Chondrocyte (in vitro differentiated cells): ENCODE results near the gene CSNK1G1. TPM values are rescaled to one million over a fixed set of nuclear protein-coding genes. Genes with fewer than 3 reads are reported as not detected.
"Not testable (repeated sequence)": the region's sequence is repeated elsewhere in the genome, so short reads cannot be mapped to it uniquely, and the experiment has no call there.

Source experiments
- DNase-seq: peaks from one replicate; pipeline ENCODE4 v3.0.0; 2021; ENCODE audit warnings: mixed read lengths, low spot score
- H3K27ac Mint-ChIP-seq: one replicate; pipeline ENCODE4 v1.8.0; 2021; ENCODE audit warnings: mild to moderate bottlenecking, moderate library complexity, mixed read lengths; ENCODE audit not compliant: unreplicated experiment
- H3K27me3 Mint-ChIP-seq: 2 replicates; pipeline ENCODE4 v1.8.0; 2021; ENCODE audit warnings: low read depth, mixed read lengths
- H3K36me3 Mint-ChIP-seq: 2 replicates; pipeline ENCODE4 v1.8.0; 2021; ENCODE audit warnings: low read depth, mixed read lengths
- H3K4me1 Mint-ChIP-seq: 2 replicates; pipeline ENCODE4 v1.8.0; 2021; ENCODE audit warnings: low read depth, mild to moderate bottlenecking, mixed read lengths
- H3K4me3 Mint-ChIP-seq: one replicate; pipeline ENCODE4 v1.8.0; 2021; ENCODE audit warnings: mild to moderate bottlenecking, moderate library complexity, mixed read lengths; ENCODE audit not compliant: unreplicated experiment
- H3K9me3 Mint-ChIP-seq: 2 replicates; pipeline ENCODE4 v1.8.0; 2021; ENCODE audit warnings: low read depth, mixed read lengths
- total RNA-seq: library from RNA; stranded (reverse); gene quantifications from 3 replicates; pipeline ENCODE4 v1.2.1, GENCODE V29; 2021
- TF ChIP-seq, protein P1 (sequence below): fragments of 200-600 bp; sonication (generic); IDR thresholded peaks from 2 replicates; pipeline ENCODE4 v1.5.0; 2021; ENCODE audit warnings: antibody characterized with exemption, mild to moderate bottlenecking, moderate library complexity

Gene CSNK1G1
- total RNA-seq, 1 donor from 2014 or later: 20.1 TPM

DNA sequence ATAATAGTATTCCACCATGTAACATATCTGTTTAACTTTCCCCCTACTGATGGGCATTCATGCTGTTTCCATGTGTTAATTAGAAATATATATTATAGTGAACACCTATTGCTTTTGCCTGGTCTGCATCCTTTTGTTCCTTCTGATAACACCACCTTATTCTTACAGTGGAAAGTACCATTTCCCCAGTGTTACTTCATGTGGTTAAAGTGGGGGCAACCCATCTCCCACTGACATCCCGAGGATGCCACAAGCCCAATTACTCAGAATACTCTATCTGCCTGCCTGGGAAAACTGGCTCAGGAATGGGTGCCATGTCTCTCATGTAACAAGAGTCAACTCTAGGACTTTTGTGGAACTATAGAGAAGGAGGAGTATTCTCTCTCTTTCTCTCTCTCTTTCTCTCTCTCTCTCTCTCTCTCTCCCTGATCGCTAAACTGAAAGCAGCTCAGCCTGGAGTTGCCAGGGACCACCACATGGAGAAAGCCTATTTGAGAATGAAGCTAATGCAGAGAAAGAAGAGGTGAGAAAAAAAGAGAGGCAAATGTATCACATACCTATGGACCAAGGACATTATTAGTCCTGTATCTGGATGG is 126.7 kb downstream of the CSNK1G1 start:
- Mint-ChIP-seq H3K27ac (no peak overlapping the region), H3K36me3 (no peaks in the 10 kb centered on the region), H3K9me3 (no peaks in the 10 kb centered on the region)

GRCh38 chr15:64225804-64226203 is 130.2 kb downstream of the CSNK1G1 start:
- H3K4me3 Mint-ChIP-seq: no peak overlapping the region
- H3K4me1 Mint-ChIP-seq: peaks cover 14% of the 10 kb centered on the region
- no peak for DNase-seq
- H3K36me3 Mint-ChIP-seq: no peaks in the 10 kb centered on the region
- TF ChIP-seq, protein P1, sequence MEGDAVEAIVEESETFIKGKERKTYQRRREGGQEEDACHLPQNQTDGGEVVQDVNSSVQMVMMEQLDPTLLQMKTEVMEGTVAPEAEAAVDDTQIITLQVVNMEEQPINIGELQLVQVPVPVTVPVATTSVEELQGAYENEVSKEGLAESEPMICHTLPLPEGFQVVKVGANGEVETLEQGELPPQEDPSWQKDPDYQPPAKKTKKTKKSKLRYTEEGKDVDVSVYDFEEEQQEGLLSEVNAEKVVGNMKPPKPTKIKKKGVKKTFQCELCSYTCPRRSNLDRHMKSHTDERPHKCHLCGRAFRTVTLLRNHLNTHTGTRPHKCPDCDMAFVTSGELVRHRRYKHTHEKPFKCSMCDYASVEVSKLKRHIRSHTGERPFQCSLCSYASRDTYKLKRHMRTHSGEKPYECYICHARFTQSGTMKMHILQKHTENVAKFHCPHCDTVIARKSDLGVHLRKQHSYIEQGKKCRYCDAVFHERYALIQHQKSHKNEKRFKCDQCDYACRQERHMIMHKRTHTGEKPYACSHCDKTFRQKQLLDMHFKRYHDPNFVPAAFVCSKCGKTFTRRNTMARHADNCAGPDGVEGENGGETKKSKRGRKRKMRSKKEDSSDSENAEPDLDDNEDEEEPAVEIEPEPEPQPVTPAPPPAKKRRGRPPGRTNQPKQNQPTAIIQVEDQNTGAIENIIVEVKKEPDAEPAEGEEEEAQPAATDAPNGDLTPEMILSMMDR: no peak
- H3K9me3 Mint-ChIP-seq: peaks cover 2% of the 10 kb centered on the region
- no peak overlapping the region for H3K27ac Mint-ChIP-seq
- no peaks in the 10 kb centered on the region for H3K27me3 Mint-ChIP-seq

More for the DNA sequence above, 126.7 kb downstream of the CSNK1G1 start:
- no peak for DNase-seq
- TF ChIP-seq, protein P1: no peak
- no peak overlapping the region for H3K4me3 Mint-ChIP-seq
- no peaks in the 10 kb centered on the region for H3K27me3 Mint-ChIP-seq
- H3K4me1 Mint-ChIP-seq: peaks cover 21% of the 10 kb centered on the region

- Mint-ChIP-seq H3K27ac (peak overlapping the region; percentile 76), H3K36me3 (no peaks in the 10 kb centered on the region)
Observed at GRCh38 chr15:64224511-64224910, 131.5 kb downstream of the CSNK1G1 start.

DNA sequence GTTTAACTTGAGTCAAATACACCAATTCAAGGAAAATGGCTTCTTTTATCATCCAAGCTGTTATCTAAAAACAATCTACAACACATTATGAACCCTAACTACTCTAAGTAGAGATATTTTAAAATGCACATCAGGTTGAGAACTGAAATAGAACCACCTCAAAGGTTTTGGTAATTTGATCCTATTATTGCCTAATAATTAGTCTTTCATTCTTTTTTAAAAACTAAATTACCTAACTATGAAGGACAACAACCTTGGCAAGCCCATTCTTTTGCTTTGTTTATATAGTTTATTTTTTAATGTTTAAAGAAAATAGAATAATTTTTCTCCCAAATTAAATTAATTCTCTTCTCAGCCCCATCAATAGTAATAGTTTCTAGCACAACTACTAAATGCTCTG is 132.1 kb downstream of the CSNK1G1 start:
- Mint-ChIP-seq H3K9me3 (peaks cover 2% of the 10 kb centered on the region), H3K27me3 (no peaks in the 10 kb centered on the region), H3K36me3 (no peaks in the 10 kb centered on the region), H3K4me1 (peaks cover 14% of the 10 kb centered on the region), H3K27ac (no peak overlapping the region), H3K4me3 (no peak overlapping the region)
- DNase-seq: no peak
- TF ChIP-seq, protein P1: no peak

More at GRCh38 chr15:64224511-64224910, 131.5 kb downstream of the CSNK1G1 start:
- TF ChIP-seq, protein P1: no peak
- no peaks in the 10 kb centered on the region for H3K27me3 Mint-ChIP-seq
- peaks cover 2% of the 10 kb centered on the region for H3K9me3 Mint-ChIP-seq
- no peak overlapping the region for H3K4me3 Mint-ChIP-seq
- no peak for DNase-seq
- peaks cover 14% of the 10 kb centered on the region for H3K4me1 Mint-ChIP-seq

DNA sequence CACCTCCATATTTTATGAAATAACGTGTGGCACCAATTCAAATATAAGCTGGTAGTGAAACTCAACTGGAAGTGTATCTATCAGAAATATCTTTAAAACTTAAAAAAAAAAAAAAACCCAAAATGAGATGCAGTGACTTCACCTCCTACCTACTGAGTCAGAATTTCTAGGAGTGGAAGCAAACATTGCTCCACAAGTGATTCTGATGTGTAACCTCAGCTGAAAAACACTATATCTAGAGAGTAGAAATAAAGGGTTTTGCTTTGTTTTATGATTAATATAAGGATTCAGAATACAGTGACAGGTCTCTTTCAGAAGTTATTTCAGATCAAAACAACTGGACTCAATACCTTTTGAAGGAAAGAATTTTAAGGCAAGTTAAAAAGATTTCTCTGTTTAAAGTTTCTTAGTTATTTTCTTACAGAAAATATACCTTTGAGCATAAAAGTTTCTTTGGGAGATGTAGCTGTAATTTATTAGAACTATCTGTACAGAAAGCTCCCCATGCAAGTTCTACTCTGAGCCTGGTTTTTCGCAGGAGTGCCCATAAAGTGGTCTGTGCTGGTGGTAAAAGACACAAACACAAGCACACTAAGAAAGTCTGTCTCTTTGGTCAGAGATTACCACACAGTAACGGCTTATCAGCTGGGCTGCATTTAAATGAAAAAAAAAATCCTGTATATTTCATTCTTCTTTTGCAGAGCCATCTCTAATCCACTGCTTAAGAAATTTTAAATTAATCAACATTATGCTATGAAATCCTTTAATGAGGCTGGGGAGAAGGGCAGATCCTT is 133.2 kb downstream of the CSNK1G1 start:
- Mint-ChIP-seq H3K4me1 (peaks cover 14% of the 10 kb centered on the region), H3K4me3 (no peak overlapping the region), H3K27ac (peak overlapping the region; percentile 17), H3K27me3 (no peaks in the 10 kb centered on the region), H3K9me3 (peaks cover 2% of the 10 kb centered on the region), H3K36me3 (no peaks in the 10 kb centered on the region)
- TF ChIP-seq, protein P1: no peak
- DNase-seq: no peak

DNA sequence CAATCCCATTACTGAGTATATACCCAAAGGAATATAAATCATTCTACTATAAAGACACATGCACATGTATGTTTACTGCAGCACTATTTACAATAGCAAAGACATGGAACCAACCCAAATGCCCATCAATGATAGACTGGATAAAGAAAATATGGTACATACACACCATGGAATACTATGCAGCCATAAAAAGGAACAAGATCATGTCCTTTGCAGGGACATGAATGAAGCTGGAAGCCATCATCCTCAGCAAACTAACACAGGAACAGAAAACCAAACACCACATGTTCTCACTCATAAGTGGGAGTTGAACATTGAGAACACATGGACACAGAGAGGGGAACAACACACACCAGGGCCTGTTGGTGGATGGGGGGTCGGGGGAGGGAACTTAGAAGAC is 134.1 kb downstream of the CSNK1G1 start:
- DNase-seq, H3K27ac Mint-ChIP-seq: not testable (repeated sequence)

DNA sequence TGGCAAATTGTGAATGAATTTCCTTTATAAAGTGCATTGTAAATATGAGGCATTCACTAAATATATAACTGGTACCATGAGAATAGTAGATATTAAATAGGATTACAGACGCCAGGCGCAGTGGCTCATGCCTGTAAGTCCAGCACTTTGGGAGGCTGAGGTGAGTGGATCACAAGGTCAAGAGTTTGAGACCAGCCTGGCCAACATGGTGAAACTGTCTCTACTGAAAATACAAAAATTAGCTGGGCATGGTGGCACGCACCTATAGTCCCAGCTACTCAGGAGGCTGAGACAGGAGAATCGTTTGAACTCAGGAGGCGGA is 138.6 kb downstream of the CSNK1G1 start:
- not testable (repeated sequence) for H3K36me3 Mint-ChIP-seq, H3K9me3 Mint-ChIP-seq, H3K27ac Mint-ChIP-seq, H3K27me3 Mint-ChIP-seq, H3K4me1 Mint-ChIP-seq, DNase-seq, H3K4me3 Mint-ChIP-seq

More for the DNA sequence above, 134.1 kb downstream of the CSNK1G1 start:
- H3K4me1 Mint-ChIP-seq: peaks cover 14% of the 10 kb centered on the region
- H3K9me3 Mint-ChIP-seq, H3K36me3 Mint-ChIP-seq, H3K27me3 Mint-ChIP-seq, H3K4me3 Mint-ChIP-seq: not testable (repeated sequence)
